Activated T-cell treated with anti-CD3 and anti-CD28 coated beads for 24 hours (primary cell): Measurements from ENCODE around the gene SLC35B3.
"Not testable (repeated sequence)": the region's sequence is repeated elsewhere in the genome, so short reads cannot be mapped to it uniquely, and the experiment has no call there.

ENCODE experiments used
- DNase-seq: peaks from one replicate; pipeline ENCODE4 v3.0.0-alpha.2; 2020; ENCODE audit warnings: low read depth

Gene SLC35B3

DNA sequence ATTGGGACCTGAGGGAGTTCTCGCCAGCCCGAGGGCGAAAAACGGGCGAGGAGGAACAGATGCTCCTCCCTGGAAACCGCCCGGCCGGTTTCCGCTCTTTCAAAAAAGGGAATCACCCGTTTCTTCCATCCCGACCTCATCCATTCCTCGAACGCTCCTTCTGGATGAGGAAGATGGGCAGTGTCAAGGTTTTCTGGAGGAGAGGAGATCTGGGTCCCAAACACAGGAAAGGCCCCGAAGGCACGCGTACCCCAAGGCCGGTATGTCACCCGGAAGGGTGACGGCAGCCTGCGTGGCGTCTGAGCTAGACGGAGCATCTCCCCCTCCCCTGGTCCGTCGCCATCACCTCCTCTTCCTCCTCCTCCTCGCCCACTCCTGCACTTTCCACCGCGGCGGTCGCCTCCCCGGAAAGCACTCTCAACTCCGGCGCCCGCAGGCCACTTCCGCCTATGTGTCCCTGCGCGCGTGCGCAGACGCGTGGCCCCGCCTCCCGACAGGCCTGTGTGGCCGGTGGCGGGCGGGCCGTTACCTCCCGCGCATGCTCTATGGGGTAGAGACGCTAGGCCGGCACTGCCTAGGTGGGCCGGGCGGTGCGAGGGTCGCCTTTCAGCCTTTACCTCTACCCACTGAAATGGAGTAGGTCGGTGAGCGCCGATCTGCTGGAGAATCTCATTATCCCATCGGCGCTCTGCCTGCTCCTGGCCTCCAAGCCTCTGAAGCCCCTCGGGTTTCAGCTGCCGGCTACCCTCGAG is at the start of gene SLC35B3:
TSS of gene SLC35B3 (minus strand) at position 453 of the 752 bp plus-strand sequence.
- peak; percentile 97 for DNase-seq

DNA sequence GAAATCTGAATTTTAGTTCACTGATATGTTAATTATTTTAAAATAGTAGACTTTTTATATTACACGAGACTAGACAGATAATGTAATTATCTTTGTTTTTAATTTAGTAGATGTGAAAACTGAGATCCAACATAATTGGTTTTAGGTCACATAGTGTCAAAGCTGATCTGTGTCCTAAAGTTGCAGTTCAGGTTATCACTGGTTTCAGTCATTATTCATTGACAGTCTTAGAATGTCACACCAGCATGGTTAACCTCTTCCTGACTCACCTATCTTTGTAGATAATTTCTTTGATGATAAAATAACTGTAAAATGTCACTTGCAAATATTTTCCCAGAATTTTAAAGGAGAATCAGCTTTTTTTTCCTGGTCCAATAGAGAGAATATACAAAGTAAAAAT is 48.3 kb upstream of the SLC35B3 start:
- no peak for DNase-seq

DNA sequence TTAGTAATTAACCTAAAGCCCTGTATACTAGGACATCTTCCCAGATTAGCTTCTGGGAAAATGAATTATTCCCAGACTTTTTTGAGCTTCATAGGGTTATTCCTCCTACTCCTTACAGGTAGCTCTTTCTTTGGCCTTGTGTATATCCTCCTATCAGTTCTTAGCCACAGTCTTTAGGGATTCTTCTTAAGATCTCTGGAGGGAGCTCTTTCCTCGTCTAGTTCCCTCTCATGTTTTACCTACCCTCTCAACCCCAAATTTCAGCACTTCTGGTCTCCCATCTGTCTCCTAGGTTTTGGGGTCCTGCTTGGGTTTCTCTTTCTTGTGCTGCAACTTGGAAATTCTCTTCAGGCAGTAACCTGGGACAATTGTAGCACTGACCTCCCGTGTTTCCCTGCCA is 46.4 kb upstream of the SLC35B3 start:
- DNase-seq = no peak

DNA sequence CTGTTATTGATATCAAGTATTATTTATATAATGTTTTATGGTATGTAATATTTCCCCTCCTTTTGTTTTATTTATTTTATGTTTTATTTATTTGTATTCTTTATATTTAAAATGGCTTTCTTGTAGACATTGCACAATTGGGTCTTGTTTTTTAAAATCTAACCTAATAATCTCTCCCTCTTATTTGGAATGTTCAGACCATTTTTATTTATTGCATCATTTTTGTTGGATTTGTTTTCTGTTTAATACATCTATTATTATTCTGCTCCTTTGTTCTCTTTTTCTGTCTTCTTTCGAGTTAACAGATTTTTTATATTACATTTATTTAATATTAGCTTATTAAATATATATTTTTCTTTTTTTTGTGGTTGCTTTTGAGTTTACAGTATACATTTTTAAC is 43.1 kb upstream of the SLC35B3 start:
- DNase-seq = no peak

DNA sequence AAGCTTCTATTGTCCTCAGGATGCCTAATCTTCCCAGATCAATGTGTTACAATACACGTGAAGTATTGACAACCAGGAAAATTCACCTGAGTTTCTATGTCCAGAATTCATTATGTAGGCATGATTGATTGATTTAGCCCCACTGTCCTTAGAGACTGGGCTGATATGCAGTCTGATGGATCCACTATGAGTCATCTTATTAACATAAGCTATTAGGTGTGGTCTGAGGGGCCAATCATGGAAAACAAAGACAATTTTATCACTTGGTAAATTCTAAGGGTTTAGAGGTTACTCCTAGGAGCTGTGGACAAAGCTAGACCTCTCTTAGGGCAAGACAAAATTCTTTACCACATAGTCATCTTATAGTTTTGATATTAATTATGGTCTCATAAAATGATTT is 41.3 kb upstream of the SLC35B3 start:
- DNase-seq = no peak

DNA sequence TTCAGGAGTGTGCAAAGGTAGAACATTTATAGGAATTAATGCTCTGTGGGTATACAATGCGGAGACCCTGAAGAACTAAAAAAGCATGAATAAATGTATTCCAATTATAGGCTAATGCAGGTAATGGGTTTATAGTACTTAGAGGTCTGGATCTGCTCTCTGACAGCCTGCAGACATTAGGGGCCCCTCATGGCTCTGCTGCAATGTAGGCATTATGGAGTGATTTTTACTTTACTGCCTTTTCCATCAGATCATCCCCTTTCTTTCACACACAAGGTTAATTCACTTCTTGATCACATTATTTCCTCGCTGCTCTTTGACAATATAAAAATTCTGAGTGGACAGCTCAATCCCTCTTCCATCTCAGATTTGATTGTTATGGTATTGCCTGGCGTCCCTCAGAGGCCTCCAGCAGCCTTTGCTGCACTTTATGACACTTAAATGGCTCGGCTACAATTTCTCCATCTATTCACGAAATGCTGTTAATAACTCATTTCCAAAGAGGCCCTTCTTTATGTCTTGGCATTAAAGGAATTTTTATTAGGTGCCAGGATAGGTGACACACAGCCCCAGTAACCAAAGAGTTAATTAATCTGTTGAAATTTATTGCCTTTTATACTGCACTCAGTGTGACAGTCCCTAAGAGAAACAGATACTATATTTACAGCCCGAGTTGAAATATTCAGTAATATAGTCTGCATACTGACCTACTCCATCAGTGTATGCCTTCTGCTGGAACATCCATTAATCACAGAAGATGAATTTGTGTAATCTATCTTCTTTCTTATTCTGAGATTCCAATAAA is 33.4 kb upstream of the SLC35B3 start:
- no peak for DNase-seq

DNA sequence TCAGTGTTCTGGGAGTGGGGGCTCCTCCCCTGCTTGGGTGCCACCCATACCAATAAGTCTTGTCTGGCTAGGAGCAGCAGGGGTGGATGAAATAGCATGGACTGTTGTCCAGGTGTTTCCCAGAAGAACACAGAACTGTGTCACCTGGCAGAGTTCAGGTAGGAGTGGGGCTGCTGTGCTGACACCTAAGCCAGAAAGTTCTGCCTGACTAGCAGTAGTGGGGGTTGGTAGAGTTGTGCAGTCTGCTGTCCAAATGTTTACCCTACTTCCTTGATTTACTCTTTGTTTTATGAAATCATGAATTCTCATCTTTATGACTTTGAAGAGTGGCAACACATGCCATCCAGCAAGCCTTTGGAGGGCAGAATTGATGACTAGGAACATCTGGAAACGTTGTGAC is 27.3 kb upstream of the SLC35B3 start:
- no peak for DNase-seq

DNA sequence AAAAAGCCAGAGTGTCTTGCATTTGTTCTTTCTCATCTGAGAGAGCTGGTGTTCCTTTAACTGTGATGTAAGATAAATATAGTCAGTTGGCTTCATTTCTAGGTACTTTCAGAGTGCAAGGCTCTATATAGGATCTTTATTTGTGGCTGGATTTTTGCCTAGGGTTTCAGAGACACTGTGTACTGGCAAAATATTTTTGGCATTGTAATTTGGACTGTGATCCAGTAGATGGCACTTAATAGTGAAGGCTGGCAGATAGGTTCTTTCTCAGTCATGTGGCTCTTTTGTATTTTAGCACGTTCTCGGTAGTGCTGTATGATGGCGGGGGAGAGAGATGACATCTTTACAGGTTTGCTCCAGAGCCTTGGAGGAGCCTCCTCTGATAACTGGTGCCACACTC is 26.8 kb upstream of the SLC35B3 start:
- no peak for DNase-seq

DNA sequence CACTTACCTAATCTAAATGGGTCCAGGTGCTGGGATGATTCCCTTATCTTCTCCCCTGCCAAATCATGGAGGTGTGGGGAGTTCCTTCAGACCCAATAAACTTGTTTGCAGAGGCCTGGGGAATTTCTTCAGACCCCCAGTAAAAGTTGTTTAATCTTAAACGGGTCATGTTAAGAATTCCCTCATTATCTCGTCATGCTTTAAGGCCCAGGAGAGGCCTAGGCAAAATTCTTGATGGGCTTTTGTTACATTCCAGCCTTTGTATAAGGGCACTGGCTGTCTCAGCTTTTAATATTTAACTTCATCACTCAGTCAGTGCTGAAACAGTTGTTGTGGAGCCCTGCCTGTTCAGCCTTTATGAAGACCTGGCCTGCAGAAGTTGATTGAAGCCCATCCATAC is 11.0 kb upstream of the SLC35B3 start:
- no peak for DNase-seq

DNA sequence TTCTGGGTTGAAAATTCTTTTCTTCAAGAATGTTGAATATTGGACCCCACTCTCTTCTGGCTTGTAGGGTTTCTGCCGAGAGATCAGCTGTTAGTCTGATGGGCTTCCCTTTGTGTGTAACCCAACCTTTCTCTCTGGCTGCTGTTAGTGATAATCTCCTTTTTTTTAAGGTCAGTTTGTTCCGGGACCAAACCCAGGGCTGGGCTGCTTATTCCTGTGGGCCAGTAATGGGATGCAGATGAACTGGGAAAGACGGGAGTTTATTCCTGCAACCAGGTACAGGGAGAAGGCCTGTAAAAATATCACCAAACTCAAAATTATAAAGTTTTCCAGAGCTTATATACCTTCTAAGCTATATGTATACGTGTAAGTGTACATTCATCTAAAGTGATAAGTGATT is 10.6 kb upstream of the SLC35B3 start:
- DNase-seq = not testable (repeated sequence)

DNA sequence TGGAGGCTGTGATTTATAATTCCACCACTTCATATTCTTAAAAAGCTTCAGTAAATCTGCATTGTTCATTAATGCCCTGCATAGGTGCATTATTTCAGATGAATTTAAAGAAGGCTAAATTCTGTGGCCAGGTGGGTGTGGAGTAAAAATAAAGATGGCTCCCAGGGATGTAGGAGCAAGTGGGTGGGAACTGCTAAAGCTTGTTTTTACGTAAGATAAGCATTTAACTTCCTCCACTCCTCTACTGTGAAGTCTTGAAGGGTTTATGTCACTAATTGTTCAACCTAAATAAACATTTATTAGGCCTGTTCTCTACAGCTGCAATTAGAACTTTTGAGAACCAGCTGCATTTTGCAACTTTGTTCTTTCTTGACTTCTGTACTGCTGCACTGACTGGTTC is 6.8 kb upstream of the SLC35B3 start:
- no peak for DNase-seq

DNA sequence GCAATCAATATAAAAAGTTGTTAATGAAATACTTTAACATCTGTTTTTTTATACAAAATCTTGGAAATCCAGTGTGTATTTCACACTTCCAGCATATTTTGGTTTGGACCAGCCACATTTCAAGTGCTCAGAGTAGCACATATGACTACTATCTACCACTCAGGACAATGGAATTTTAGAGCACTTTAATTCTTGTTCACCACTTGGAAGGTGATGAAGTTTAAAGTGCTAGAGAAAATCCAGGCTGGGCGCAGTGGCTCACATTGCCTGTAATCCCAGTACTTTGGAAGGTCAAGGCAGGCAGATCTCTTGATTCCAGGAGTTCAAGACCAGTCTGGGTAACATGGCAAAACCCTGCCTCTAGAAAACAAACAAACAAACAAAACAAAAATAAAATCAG is 6.1 kb upstream of the SLC35B3 start:
- no peak for DNase-seq

DNA sequence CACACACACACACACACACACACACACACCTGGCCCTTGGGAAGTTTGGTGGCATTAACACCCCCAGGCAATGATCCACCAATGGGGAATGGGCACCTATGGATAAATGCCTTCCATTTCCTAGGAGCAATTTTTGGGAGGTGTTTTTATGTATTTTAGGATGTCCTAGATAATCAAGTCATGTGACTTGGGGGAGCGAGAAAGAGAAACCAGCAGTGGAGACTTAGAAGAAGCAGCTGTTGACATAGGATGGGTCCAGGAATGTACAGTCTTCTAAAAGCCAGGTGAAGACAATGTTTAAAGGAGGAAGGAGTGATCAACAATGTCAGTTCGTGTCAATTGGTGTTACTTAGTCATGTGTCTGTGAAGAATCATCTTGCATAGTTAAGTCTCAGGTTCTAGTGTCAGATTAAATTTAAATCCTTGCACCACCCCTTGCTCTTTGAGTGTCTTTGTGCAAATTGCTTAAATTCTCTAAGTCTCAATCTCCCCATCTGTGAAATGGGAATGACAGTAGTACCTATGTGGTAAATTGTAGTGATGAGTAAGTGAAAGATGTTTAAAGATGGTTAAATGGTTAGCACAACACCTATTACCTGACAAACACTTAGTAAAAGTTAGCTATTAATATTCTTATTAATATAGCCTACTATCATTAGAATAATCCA is 4.4 kb upstream of the SLC35B3 start:
- DNase-seq = no peak

DNA sequence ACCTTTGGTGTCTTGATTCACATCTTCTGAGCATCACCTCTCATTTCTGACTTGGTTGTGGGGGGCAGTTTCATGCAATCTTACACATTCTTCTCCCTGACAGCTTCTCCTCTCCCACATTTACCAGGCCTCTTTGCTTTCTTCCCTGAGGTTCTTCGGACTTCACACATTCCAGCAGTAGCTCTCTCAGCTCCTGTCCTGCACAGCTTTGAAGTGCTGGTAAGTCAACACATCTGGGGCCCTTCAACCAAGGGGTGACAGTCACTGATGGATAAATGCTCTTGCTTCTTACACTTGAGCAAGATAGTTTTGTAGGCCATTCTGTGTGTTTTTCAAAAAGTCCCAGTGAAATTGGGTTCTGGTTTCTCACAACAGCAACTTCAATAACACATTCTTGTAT is 2.5 kb upstream of the SLC35B3 start:
- DNase-seq = no peak

DNA sequence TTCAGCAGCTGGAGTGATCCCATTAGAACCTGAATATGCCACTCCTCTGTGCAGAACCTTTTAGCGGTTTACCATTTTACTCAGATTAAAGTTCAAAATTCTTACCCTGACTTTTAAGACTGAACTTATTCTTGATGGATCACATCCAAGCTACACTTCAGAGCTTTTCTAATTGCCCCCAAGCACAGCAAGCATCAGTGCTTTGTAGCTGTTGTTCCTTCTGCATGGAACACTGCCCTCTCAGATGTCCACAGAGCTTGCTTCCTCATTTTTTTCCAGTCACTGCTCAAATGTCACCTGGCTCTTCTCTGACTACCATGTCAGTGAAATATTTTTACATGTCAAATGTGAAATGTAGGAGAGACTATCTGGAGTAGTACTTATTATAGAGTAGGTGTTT is 1.6 kb upstream of the SLC35B3 start:
- no peak for DNase-seq

DNA sequence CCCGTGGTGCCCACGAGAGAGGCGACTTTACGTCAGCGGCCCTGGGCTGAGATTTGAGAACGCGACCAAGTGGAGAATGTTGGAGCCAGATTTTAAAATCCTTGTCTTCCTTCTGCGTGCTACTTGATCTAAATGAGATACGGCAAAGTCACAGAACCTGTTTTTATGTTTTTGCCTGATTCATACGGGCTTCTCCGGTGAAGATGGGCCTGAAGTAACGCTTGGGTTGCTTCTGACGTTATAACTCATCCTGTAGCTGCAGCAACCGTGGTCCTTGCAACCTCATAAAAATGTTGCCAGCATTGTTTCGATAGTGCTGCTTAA is 462 bp upstream of the SLC35B3 start:
- DNase-seq = no peak

DNA sequence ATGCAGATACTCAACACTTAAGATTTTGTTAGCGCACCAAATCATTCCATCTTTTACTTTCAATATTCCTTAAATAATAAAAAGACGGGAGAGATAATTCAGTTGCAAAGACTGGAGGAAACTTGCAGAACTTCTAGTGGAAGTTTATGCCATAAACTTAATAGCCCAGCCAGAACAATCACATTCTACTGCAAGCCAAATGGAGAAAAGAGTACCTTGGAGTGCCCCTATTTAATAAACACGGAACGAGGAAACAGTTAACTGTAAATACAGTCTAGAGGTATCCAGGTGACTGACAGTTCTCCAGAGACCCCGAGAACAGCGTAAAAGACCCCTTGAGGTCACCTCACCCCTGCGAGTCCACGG is 635 bp downstream of the SLC35B3 start:
- no peak for DNase-seq

DNA sequence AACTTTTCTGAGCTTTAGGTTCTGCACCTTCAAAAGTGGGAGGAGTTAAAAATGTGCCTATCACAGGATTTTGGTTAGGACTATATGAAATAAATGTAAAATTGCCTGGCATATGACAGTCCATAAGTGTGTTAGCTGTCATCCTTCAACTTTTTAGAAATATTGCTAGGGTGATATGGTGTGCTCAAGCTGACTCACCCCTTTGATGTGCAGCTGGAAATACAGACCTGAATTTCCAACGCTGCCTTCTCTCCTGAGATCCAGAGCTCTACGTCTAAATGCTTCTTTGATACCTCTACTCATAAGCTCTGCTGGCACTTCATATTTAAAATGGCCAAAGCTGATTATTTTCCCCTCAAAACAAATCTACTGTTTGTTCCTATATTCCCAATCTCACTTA is 2.7 kb downstream of the SLC35B3 start:
- DNase-seq = no peak

DNA sequence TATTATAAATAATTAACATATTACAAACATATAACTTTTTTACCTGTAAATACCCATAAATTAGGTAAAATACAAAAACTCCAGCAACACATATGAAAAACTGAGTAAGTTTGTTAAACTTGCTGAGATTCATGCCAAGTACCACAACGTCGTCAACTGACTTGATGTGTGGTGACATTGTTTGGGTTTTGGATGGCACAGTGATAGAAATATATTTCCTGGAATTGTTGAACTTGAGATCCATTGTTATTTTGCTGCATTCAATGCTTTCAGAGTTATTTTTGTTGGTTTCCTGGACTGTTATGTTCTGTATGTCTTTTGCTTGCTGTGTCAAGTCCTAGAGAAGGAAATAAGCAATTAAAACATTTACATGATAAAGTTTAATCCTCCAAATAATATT is 5.5 kb downstream of the SLC35B3 start:
- DNase-seq = no peak

DNA sequence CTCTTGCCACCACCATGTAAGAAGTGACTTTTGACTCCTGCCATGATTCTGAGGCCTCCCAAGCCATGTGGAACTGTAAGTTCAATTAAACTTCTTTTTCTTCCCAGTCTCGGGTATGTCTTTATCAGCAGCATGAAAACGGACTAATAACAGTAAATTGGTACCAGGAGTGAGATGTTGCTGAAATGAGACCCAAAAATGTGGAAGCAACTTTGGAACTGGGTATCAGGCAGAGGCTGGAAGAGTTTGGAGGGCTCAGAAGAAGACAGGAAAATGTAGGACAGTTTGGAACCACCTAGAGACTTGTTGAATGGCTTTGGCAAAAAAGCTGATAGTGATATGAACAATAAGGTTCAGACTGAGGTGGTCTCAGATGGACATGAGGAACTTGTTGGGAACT is 8.8 kb downstream of the SLC35B3 start:
- not testable (repeated sequence) for DNase-seq

DNA sequence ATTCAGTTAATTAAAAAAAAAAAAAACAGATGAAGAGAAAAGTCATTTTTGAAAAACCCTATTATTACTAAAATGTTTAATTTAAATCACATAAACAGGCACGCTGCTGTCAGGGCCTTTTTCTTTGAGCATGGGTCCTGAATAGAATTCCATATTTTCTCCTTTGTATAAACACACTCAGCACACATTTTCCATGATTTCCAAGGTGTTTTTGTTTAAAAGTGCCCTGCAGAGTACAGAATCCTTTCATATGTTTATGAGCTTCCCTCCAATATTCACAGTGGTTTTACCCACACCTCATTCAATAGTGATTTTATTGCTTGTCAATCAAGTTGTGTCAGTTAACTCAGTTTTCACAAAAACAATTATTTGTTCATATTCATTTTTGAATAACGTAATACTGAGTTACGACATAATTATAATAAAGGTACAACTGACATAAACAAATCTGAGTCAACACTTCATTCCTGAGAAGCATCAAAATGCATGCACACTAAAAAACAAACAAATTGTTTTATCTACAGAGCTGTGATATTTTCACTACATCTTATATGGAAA is 15.2 kb downstream of the SLC35B3 start:
- DNase-seq = no peak

DNA sequence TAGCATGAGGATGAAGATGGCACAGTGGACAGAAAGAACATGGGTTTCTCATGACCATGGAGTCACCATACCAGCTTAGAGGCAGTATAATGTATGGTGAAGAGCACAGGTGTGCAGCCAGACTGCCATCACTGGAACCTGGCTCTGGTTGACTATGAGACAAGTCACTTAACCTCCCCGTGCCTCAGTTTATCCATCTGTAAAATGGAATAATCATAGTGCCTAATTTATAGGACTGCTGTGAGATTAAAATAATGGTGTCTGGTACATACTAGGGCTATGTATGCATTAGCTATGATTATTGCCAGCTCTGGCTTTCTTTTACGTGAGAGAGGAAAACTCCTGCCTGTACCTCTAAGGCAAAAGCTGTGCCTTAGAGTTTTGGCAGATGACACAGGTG is 19.4 kb downstream of the SLC35B3 start:
- DNase-seq = no peak

DNA sequence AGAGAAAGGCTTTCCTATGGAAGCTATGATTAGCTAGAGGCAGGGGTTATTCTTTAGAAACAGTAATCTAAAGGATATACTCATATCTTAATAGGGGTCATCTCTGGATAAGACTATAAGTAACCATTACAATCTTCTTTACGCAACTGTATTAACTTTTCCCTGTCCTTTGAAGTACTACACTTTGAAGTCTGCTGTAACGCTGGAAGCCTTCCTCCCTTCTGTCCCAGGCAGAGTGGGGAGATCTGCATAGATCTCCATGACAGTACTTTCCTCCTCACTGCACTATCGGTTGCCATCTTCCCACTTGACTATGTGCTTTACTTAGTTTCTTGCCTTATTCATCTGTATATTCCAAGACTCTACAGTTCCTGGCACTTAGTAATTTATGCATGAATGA is 20.1 kb downstream of the SLC35B3 start:
- DNase-seq = no peak
